Smooth muscle cell (in vitro differentiated cells): Measurements from ENCODE around the gene SCN9A. TPM values are rescaled to one million over a fixed set of nuclear protein-coding genes. Genes with fewer than 3 reads are reported as not detected.

Source experiments
- DNase-seq: peaks from one replicate; lab custom pipeline; 2025; ENCODE audit not compliant: unreplicated experiment; lab: John Stamatoyannopoulos, UW
- H2AFZ ChIP-seq: fragments of 200-600 bp; sonication (generic); 2 replicates; pipeline ENCODE4 v1.6.0; 2016; ENCODE audit warnings: antibody characterized with exemption, low read depth, mild to moderate bottlenecking
- H3F3A ChIP-seq: fragments of 200-600 bp; sonication (generic); 2 replicates; pipeline ENCODE4 v1.6.0; 2017; ENCODE audit warnings: antibody characterized with exemption, low read depth
- H3K27ac ChIP-seq: fragments of 200-600 bp; sonication (generic); 2 replicates; pipeline ENCODE4 v1.5.1; 2016; ENCODE audit warnings: low read depth, mild to moderate bottlenecking
- H3K27me3 ChIP-seq: fragments of 200-600 bp; sonication (generic); 2 replicates; pipeline ENCODE4 v1.6.1; 2016; ENCODE audit warnings: low read depth, mild to moderate bottlenecking
- H3K36me3 ChIP-seq: fragments of 200-600 bp; sonication (generic); 2 replicates; pipeline ENCODE4 v1.5.1; 2016; ENCODE audit warnings: low read depth
- H3K4me1 ChIP-seq: fragments of 200-600 bp; sonication (generic); 2 replicates; pipeline ENCODE4 v1.5.1; 2016; ENCODE audit warnings: low read depth
- H3K4me2 ChIP-seq: fragments of 200-600 bp; sonication (generic); 2 replicates; pipeline ENCODE4 v1.6.0; 2016; ENCODE audit warnings: mild to moderate bottlenecking
- H3K4me3 ChIP-seq: fragments of 200-600 bp; sonication (generic); 2 replicates; pipeline ENCODE4 v1.5.1; 2016; ENCODE audit warnings: mild to moderate bottlenecking
- H3K79me2 ChIP-seq: fragments of 200-600 bp; sonication (generic); 2 replicates; pipeline ENCODE4 v1.6.0; 2016; ENCODE audit warnings: low read depth, mild to moderate bottlenecking
- H3K9ac ChIP-seq: fragments of 200-600 bp; sonication (generic); 2 replicates; pipeline ENCODE4 v1.6.0; 2016; ENCODE audit warnings: low read depth
- H3K9me3 ChIP-seq: fragments of 200-600 bp; sonication (generic); replicated peaks from 2 replicates; pipeline ENCODE4 v1.5.1; 2016; ENCODE audit warnings: low read depth
- H4K20me1 ChIP-seq: fragments of 200-600 bp; sonication (generic); 2 replicates; pipeline ENCODE4 v1.6.0; 2016; ENCODE audit warnings: low read depth
- CTCF ChIP-seq: fragments of 200-600 bp; sonication (generic); IDR thresholded peaks from 2 replicates; pipeline ENCODE4 v1.5.1; 2017; ENCODE audit warnings: borderline replicate concordance, mild to moderate bottlenecking, antibody characterized with exemption; ENCODE audit not compliant: insufficient read depth, poor library complexity, severe bottlenecking
- WGBS: methylation state at CpG from one replicate; pipeline ENCODE4 v1.1.7; 2016; ENCODE audit warnings: low lambda C conversion rate; 5-methylcytosine and 5-hydroxymethylcytosine counted together
- polyA plus RNA-seq: library from polyadenylated mRNA; unstranded; fragments of >200 nt; fragmentation: Nextera tagmentation; extraction: Ambion mirVana; gene quantifications from 2 replicates; pipeline ENCODE4 v1.2.1, GENCODE V29; 2016
- total RNA-seq: library from RNA; depleted of rRNA; stranded (reverse); fragments of >200 nt; gene quantifications from 2 replicates; pipeline ENCODE4 v1.2.3, GENCODE V29; 2014

SCN9A gene
- total and polyA plus RNA-seq, 2 experiments from 2014 or later, result 0.49 TPM; not detected in 1

GRCh38 chr2:166333801-166334200 is 41.9 kb downstream of the SCN9A start:
- Histone ChIP-seq H3K4me2 (peak overlapping the region; percentile 24), H4K20me1 (no peaks in the 10 kb centered on the region), H3K9ac (no peak overlapping the region), H2AFZ (no peak overlapping the region), H3K4me1 (no peaks in the 10 kb centered on the region), H3K9me3 (no peaks in the 10 kb centered on the region), H3F3A (no peaks in the 10 kb centered on the region), H3K4me3 (no peak overlapping the region), H3K36me3 (no peaks in the 10 kb centered on the region), H3K27ac (no peak overlapping the region), H3K27me3 (no peaks in the 10 kb centered on the region), H3K79me2 (no peaks in the 10 kb centered on the region)
- no peak for TF ChIP-seq CTCF
- 73% methylated on average over 2 of the region's 2 CpGs for WGBS
- DNase-seq, result no peak

- Histone ChIP-seq H3K9ac (no peak overlapping the region), H3K9me3 (no peaks in the 10 kb centered on the region), H3K4me2 (no peak overlapping the region)
Observed at GRCh38 chr2:166332106-166332505, 43.6 kb downstream of the SCN9A start.

DNA sequence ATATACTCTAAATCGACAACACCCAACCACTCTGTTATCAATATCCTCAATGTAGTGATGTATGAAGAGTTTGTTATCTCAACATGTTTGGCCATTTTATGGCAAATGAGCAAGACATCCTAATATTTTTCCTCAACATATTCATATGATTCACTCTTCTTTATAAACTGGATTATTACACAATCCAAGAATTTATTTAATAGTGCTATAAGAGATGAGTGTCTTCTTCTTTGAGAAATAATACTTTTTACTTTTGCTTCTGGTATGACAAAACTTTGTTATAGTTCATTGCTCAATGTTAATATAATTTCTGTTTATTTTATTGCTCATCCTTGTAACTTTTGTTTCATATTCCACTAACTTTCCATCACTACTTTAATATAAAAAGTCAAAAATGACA is 44.3 kb downstream of the SCN9A start:
- H3K9ac ChIP-seq, result no peak overlapping the region
- no peaks in the 10 kb centered on the region for H3K36me3 ChIP-seq
- 87% methylated on average over 1 of the region's 1 CpG for WGBS
- DNase-seq, result no peak
- no peaks in the 10 kb centered on the region for H4K20me1 ChIP-seq
- no peaks in the 10 kb centered on the region for H3K4me1 ChIP-seq
- no peaks in the 10 kb centered on the region for H3K27me3 ChIP-seq
- no peak overlapping the region for H3K4me3 ChIP-seq
- H3K9me3 ChIP-seq, result no peaks in the 10 kb centered on the region
- no peaks in the 10 kb centered on the region for H3F3A ChIP-seq
- H2AFZ ChIP-seq, result no peak overlapping the region
- H3K4me2 ChIP-seq, result no peak overlapping the region
- H3K79me2 ChIP-seq, result no peaks in the 10 kb centered on the region
- H3K27ac ChIP-seq, result no peak overlapping the region
- TF ChIP-seq CTCF, result no peak

More at GRCh38 chr2:166332106-166332505, 43.6 kb downstream of the SCN9A start:
- DNase-seq, result no peak
- no peaks in the 10 kb centered on the region for H3F3A ChIP-seq
- H3K27me3 ChIP-seq, result no peaks in the 10 kb centered on the region
- H3K36me3 ChIP-seq, result no peaks in the 10 kb centered on the region
- no peaks in the 10 kb centered on the region for H4K20me1 ChIP-seq
- H3K79me2 ChIP-seq, result no peaks in the 10 kb centered on the region
- no peak for TF ChIP-seq CTCF
- H3K4me3 ChIP-seq, result no peak overlapping the region
- H3K4me1 ChIP-seq, result no peaks in the 10 kb centered on the region
- no peak overlapping the region for H3K27ac ChIP-seq
- H2AFZ ChIP-seq, result no peak overlapping the region

- no peak for DNase-seq
- H3K79me2 ChIP-seq, result no peaks in the 10 kb centered on the region
- H3F3A ChIP-seq, result no peaks in the 10 kb centered on the region
- H3K4me2 ChIP-seq, result no peak overlapping the region
- TF ChIP-seq CTCF, result no peak
- no peak overlapping the region for H2AFZ ChIP-seq
- H4K20me1 ChIP-seq, result no peaks in the 10 kb centered on the region
- no peaks in the 10 kb centered on the region for H3K27me3 ChIP-seq
- no peak overlapping the region for H3K9ac ChIP-seq
- no peaks in the 10 kb centered on the region for H3K4me1 ChIP-seq
- no peaks in the 10 kb centered on the region for H3K9me3 ChIP-seq
- H3K27ac ChIP-seq, result no peak overlapping the region
- H3K36me3 ChIP-seq, result no peaks in the 10 kb centered on the region
- no peak overlapping the region for H3K4me3 ChIP-seq
Observed at GRCh38 chr2:166329465-166329864, 46.3 kb downstream of the SCN9A start.
